Activated CD4-positive, alpha-beta T cell treated with anti-CD3 and anti-CD28 coated beads, Interleukin-2, amount 50 U/mL, for 48 hours (primary cell): ENCODE measurements around the gene SEBOX.

Source experiments
- DNase-seq, 2 experiments: peaks; one replicate each; pipeline ENCODE4 v3.0.0-alpha.2; 2020

Gene SEBOX, protein sequence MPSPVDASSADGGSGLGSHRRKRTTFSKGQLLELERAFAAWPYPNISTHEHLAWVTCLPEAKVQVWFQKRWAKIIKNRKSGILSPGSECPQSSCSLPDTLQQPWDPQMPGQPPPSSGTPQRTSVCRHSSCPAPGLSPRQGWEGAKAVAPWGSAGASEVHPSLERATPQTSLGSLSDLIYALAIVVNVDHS

DNA sequence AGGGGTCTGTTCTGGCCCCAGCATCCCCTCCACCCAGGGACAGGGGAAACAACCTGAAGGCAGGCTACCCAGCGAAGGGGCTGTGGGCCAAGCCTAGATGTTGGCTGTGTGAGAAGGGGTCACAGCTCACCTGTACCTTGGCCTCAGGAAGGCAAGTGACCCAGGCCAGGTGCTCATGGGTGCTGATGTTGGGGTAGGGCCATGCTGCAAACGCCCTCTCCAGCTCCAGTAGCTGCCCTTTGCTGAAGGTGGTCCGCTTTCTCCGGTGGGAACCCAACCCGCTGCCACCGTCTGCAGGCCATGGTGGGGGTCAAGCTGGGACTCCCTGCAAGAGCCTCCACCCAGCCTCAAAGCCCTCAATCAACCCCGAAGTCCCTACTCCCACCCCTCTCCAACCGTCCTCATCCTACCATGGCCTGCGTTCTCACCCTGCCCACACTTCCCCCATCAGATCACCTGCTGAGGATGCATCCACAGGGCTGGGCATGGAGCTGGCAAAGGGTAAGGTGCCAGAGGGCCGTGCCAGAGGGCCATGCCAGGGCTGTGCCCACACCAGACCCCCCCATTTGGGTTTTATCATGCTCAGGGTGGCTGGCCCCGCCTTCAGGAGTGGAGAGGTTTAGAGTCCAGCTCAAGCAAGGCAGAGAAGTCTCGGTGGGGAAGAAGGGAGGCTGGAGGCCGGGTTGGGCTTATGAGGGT lies at the start of gene SEBOX:
TSS of gene SEBOX (minus strand) at position 535 of the 699 bp plus-strand sequence. CDS start at position 487, 48 bp downstream.
- DNase-seq = no peak

DNA sequence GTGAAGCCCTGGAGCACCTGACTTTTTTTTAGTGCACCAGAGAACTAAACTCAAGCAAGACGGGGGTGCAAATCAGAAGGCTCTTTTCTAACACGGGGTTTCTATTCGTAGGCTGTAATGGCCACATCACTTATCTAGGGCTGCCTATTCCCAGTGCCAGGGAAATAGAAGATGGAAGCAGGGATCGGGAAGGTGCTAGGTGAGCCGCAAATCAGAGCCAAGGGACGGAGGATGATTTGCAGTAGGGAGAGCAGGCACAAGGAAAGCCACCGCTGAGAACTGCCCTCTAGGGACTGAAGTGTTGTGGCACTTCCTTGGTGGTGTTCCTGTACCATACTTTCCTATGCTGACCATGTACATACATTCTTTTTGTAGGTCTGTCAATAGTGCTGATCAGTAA lies 48.8 kb upstream of the SEBOX start:
- DNase-seq = no peak

DNA sequence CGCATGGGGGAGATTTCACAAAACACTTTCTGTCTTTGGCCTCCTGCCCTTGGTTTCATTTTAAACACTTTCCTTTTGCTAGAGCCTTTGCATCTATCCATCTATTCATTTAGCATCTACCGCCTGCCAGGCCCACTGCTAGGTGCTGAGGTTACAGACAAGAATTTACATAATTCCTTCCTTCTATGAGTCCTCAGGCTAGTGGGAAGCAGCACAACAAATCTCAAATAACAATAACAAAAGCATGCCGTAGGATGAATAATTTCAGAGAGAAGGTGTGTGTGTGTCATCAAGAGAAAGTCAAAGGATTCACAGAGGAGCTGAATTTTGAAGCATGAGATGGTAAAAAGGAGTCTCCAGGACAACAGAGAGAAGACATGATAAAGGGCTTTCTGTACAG lies 47.1 kb upstream of the SEBOX start:
- DNase-seq = no peak

DNA sequence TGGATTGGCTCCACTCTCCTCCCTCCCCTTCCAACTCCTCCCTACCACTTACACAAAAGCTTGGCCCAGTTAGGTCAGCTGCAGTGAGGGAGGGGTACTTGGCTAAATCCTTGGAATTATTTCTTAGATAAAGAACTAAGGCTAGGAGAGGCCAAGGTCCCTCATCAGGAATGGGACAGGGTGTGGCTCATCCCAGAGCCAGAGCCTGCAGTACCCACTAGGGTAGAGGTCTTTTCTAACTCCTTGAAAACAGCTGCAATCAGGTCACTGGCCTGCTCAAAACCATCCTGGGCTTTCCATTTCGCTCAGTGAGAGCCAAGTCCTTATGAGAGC lies 42.9 kb upstream of the SEBOX start:
- DNase-seq = no peak

DNA sequence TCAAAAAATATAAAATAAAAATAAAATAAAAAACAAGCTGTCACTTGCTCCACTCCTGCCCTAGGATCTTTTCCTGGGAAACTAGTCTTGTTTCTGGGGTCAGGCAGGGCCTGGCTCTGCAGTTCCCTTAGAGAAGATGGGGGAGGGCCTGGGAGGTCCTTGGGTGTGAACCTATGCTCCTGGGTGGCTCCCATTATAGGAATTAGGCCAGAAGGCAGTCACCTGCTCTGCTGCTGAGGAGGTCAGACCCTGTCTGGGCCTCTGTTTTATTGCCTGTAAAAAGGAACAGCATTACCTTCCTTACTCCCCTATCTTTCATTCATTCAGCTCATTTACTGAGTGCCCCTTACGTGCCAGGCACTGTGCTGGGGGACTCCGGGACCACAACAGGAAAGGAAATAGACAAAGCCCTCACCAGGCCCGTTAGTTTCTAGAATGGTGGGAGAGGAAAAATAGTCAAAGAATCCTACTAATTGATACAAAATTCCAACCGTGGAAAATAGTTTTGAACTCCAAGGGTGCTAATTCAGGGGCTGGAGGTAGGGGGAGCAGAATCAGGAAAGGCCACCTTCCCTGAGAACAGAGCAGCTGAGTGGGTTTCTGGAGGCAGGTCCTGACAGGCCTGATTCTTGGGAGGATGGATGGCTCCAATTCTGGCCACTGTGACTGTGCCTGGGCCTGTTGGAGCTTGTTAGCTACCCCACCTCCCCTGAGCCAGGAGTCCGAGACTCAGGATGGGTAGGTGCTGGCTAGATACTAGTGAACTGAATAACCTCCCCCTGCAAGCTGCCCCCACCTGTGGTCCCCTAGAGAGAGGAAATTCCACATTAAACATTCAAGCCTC lies 42.4 kb upstream of the SEBOX start:
- DNase-seq = no peak

DNA sequence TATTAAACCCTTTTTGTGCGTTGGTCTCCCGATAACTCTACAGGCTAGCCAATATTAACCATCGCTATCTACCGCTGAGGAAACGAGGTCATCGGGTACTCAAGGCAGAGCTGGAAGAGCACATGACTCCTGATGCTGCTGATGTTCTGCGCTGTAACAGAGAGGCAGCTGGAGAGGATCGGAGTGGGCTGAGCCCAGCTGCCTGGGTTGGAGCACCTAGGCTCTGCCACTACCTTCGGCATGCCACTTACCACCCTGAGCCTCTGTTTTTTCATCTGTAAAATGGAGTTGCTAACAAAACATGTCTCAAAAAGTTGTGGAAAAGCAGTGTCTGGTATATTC lies 41.4 kb upstream of the SEBOX start:
- no peak for DNase-seq

DNA sequence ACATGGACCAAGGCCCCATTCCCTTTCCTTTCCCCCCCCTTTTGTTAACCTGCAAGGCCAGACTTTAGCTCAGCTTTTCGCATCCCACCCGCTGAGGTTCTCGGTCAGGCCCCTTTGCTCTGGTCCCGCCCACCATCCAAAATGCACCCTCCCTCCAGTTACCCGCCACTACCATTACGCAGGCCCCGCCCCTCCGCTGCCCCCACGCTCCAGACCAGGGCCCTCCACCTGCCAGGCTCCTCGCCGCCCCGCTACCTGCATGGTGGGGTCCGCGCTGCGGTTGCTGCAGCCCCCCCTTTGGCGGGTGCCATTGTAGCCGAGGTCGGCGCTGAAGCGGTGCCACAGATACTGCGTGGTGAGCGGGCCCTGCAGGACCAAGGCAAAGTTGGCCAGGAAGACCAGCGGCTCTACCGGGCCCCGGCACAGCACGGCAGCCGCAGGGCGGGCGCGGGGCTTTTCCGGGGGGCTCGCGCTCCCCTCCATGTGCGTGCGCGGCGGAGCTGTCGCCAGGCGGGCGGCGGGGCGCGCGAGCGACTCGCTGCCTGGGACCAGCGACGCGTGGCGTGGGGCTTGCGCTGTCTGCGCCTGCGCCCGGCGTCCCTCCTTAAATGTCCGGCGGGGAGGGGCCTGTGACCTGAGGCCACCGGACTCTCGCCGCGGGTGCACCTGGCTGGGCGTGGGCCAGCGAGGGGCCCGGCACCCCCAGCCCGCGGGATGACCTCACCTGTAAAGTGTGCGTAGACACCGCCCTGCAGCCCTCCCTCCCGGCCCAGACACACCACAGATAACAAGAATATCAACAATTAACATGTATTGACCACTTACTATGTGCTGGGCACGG lies 40.9 kb upstream of the SEBOX start, which contains the start of gene SLC46A1:
TSS of gene SLC46A1 (minus strand) at position 581 of the 841 bp plus-strand sequence. CDS start at position 483, 98 bp downstream.
- peak; percentile 71 to 80 for DNase-seq

DNA sequence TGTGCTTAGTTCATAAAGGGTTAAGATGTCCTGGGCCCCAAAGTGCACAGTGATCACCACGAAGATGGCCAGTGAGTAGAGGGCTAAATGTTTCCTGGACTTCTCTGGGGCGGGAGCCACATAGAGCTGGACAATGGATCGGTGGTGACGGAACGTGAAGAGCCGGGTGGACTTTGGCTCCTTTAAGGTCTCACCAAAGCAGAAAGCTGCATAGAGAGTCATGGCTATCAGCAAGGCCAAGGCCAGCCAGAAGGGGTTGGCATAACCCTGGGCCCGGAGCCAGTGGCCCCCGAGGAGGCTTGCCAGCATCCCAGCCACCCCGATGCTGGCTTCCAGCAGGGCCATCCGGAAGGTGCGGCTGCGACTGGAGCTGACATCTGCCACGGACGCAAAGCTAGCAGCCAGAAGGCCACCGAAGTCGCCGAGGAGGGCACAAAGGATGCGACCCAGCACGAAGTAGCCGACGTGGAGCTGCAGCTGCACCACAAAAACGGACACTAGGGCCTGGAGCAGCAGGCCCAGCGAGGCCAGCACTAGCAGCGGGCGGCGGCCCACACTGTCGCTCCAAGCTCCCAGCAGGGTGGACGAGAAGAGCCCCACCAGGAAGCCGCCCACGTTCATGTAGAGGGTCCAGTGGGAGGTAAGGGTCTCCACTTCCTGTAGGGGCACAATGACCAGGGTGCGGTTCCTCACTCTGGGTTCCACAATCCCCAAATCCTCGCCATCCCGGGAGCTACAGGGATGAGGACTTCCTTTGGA lies 40.0 kb upstream of the SEBOX start:
- DNase-seq = no peak

DNA sequence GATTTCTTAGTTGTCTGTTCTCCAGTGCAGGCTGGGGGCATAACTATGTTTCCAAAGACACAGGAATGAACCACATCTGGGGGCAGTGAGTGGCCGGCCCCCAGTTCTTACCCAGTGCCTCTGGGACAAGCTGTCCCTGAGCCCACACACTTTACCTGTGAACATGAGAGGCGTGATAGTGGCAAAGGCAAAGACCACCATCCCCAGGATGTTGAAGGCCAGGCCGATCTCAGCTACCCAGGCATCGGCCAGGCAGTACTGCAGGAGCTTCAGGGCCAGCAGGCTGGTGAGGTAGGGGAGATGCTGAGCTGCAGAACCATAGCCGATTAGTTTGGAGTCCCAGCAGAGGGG lies 39.4 kb upstream of the SEBOX start:
- no peak for DNase-seq

DNA sequence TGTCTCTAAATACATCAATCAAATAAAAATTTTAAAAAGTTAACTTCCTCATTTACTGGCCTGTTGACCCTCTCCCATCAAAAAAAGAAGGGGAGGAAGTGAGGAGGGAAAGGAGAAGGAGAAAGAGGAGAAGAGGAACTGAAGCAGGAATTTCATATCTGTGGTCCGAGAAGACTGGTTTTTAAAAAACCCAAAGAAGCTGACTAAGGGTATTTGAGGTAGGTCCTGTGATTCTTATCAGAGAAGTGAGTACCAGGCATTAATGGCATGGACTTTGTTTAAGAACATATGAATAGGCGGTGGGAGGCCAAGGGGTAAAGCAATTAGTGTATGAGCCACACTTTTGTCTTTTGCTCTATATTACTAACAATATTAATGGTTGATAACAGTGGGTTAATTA lies 39.0 kb upstream of the SEBOX start:
- DNase-seq = no peak

DNA sequence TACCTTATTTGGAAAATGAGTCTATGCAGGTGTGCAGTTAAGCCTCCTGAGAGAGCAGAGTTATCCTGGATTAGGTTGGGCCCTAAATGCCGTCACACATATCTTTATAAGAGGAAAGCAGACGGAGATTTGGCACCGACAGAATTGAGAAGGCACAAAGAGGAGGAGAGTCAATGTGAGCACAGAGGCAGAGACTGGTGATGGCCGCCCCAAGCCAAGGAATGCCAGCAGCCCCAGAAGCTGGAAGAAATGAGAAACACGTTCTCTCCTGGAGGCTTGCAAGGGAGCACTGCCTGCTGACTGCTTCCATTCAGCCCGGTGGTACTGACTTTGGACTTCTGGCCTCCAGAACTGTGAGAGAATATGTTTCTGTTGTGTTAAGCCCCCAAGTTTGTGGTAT lies 37.8 kb upstream of the SEBOX start:
- DNase-seq = no peak

DNA sequence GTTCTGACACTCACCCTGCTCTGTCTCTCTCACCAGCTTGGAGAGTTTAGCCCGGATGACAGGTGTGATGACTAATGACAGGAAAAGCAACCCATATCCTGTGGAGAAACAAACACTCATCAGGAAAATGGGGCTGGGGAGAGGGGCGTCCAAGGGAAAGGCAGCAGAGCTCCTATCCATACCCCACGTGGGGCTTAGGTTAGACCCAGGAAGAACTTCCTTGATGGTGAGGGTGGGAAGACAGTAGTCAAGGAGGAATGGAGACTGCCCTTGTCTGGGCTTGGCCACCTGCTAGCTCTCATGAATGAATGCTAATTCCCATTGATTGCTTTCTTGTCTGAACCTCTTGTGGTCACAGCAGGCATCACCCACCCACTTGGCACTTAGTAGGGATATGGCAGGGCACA lies 37.2 kb upstream of the SEBOX start:
- no peak for DNase-seq

DNA sequence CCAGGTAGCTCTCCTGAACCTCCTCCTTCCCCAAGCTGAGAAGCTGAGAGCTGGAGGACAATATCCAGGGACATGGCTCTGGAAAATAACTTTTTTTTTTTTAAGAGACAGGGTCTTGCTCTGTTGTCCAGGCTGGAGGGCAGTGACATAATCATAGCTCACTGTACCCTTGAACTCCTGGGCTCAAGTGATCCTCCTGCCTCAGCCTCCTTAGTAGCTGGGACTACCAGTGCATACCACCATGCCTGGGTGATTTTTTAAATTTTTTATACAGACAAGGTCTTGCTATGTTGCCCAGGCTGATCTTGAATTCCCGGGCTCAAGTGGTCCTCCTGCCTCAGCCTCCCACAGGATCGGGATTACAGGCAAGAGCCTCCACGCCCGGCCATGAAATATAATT lies 34.8 kb upstream of the SEBOX start:
- no peak for DNase-seq

DNA sequence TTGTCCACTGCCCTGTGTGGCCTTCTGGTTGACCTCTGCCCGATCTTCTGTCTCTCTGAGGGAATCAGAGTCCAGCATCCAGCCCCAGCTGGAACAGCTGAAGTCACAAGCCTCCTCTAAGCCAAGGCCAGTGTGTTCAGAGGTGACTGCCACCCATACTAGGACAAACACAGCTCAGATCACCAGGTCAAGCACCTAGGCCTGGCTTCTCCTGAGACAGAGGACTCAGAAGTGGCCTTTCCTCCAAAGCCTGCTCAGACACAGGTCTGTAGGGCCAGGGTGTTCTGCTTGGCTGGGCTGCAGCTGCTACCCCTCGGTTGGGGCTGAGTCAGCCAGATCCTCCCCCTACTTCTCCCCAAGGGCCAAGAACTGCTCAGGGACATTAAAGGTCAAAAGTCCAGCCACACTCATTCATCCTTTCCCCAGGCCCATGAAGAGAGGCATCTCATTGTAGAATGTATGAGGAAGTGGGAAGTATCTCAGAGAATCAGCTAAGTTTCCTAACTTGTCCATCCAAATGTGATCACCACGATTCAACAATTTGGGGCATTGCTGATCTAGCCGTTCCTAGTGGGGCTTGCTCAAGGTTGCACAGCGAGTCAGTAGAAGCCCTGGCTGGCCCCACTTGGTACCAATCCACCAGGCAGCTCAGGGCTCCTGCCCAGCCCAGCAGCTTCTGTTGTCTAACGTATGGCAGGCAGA lies 33.4 kb upstream of the SEBOX start:
- no peak for DNase-seq

DNA sequence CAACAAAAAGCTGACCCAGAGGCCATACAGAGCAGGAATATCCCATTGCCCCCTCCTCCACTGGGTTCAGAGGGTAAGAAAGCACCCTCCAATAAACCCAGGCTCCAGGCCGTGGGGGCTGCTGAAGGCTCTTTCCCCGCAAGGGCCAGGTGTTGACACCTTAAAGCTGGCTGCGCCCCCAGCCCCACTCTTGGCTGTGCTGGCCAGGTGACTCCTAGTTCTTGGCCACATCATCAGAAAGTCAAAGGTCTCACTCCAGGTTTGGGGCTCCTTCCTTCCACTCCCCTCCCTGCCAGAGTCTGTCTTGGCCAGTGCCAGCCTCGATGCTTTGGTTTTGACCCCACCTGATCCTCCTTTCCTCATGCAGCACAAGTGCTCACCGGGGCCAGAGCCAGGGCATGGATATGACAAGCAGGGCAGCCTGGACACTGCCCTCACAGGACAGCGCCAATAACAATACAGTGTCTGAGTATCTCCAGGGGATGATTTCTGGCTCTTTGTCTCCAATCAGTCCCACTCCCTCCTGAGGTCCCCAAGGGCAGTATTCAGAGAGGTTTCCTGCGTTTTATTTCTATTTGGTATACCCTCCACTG lies 32.8 kb upstream of the SEBOX start:
- DNase-seq = no peak

DNA sequence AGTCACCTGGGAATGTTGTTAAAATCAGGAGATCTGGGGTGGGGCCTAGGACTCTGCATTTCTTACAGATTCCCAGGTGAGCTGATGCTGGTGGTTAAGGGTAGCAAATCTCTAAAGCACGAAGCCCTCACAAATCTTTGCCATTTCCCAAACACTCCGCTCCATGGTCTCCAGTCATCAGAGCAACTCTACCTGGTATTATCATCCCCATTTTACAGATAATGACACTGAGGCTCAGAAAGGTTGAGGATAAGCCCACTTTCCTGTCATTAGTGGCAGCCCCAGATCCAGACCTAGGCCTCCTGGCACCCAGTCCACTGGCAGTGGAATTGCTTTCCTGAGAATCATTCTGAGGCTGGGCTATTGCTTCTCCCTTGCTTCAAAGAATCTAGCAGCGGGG lies 32.3 kb upstream of the SEBOX start:
- no peak for DNase-seq

DNA sequence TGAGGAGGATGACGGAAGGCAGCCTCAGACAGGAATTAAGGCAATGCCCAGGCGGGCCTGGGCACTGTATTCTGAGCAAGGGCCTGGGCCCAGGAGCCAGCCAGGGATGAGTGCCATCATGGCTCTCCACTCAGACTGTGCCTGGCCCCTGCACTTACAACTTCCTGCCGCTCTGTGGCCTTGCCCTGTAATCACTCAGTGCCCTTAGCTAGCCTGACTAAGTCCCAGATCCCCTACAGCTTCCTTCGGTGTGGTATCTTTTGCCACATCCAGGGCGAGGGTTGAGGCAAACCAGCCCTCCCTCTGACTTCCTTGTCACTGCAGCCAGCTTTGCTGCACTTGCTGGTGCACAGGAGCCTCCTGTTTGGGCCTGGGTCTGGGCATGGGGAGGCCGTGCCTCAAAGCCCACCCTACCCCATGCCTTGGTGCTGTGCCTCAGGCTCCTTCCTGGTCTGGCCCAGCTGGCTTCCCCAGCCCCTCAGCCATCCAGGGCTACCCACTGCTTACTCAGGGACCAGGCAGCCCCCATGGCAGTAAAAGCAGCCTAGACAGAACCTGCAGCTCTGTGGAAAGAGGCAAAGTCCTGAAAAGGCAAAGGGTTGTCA lies 31.7 kb upstream of the SEBOX start:
- DNase-seq = no peak

DNA sequence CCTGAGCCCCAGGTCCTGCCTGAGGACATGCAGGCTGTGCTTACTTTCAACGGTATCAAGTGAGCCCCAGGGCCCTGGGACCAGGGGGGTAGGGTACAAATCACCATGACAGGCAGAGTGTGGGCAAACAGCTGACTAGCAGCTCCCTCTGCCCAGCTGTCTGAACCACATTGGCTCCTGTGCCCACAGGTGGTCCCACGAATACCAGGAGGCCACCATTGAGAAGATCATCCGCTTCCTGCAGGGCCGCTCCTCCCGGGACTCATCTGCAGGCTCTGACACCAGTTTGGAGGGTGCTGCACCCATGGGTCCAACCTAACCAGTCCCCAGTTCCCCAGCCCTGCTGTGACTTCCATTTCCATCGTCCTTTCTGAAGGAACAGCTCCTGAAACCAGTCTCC lies 31.0 kb upstream of the SEBOX start:
- DNase-seq = no peak

DNA sequence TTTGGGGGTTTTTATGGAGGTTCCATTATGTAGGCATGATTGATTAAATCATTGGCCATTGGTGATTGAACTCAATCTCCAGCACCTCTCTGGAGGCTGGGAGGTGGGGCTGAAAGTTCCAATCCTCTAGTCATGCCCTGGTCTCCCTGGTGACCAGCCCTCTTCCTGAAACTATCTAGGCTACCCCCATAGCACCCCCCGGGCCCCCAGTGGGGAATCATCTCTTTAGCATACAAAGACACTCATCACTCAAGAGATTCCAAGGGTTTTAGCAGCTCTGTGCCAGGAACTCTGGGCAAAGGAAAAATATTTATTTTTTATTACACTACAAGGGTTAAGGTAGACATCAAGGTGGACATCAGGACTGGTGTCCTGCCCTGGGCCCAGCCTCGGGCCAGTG lies 30.4 kb upstream of the SEBOX start:
- DNase-seq = no peak

DNA sequence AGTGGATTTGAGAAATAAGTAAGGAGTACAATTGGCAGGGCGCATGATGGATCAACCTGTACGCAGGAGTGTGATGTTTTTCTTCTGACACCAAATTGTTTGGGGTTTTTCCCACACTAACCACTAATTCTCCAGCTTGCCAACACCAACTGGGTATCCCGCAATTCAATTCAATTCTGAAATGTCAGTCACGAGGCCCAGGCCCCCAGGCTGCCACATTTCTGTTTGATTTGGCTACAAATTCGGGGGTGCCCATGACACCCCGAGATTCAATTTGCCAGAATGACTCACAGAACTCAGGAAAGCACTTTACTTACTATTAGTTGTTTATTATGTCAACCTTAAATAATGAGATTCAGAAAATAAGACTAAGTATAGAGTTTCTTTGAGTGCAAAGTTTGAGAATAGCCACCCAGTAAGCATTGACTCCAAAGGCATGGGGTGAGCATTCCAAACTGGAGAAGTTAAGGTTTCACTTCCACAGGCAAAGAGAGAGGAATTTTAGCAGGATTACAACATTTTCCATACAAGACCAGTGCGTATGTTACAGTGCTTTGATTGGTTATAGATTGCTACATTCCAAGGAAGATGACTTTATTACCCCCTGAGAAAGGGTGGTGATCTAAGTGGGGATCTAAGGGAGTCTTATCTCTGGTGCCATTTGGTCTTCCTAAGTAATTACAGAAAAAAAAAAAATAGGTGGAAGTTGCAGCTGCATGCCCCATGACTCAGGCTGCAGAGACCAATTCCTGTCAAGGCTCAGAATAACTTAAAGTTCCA lies 29.5 kb upstream of the SEBOX start:
- DNase-seq = no peak
